NCI-H1092 treated with DMSO at 0.1 percent for 48 hours (cell line): Measurements from ENCODE around the gene CCDC117.
"Not testable (repeated sequence)": the region's sequence is repeated elsewhere in the genome, so short reads cannot be mapped to it uniquely, and the experiment has no call there.

Source experiments
- DNase-seq: peaks from one replicate; lab custom pipeline; 2025; lab: John Stamatoyannopoulos, UW

Gene CCDC117

GRCh38 chr22:28772633-28773460 lies at the start of gene CCDC117:
TSS of gene CCDC117 (plus strand) at chr22:28772695. CDS start at chr22:28772850, 155 bp downstream.
- DNase-seq = peak; percentile 92

GRCh38 chr22:28728002-28728401 lies 44.5 kb upstream of the CCDC117 start:
- no peak for DNase-seq

- no peak for DNase-seq
Observed at GRCh38 chr22:28728621-28729313, 43.7 kb upstream of the CCDC117 start.

GRCh38 chr22:28730179-28730578 lies 42.3 kb upstream of the CCDC117 start:
- DNase-seq = no peak

- no peak for DNase-seq
Observed at GRCh38 chr22:28734393-28734792, 38.1 kb upstream of the CCDC117 start.

- no peak for DNase-seq
Observed at GRCh38 chr22:28736301-28737155, 36.0 kb upstream of the CCDC117 start.

GRCh38 chr22:28737701-28738100 lies 34.8 kb upstream of the CCDC117 start:
- DNase-seq = no peak

GRCh38 chr22:28738876-28739275 lies 33.6 kb upstream of the CCDC117 start:
- DNase-seq = not testable (repeated sequence)

- DNase-seq = no peak
Observed at GRCh38 chr22:28741200-28741784, 31.2 kb upstream of the CCDC117 start.

- DNase-seq = peak; percentile 98
Observed at GRCh38 chr22:28741785-28742561, 30.5 kb upstream of the CCDC117 start, which contains the start of the genes CHEK2 and HSCB. TSS of gene CHEK2 (minus strand) at chr22:28741820. CDS start at chr22:28734721, 7,099 bp downstream. TSS of gene HSCB (plus strand) at chr22:28742039. CDS start at chr22:28742096, 57 bp downstream.

- no peak for DNase-seq
Observed at GRCh38 chr22:28742562-28742962, 29.9 kb upstream of the CCDC117 start.

- no peak for DNase-seq
Observed at GRCh38 chr22:28743852-28744251, 28.6 kb upstream of the CCDC117 start.

- DNase-seq = no peak
Observed at GRCh38 chr22:28750471-28750881, 22.0 kb upstream of the CCDC117 start.

- not testable (repeated sequence) for DNase-seq
Observed at GRCh38 chr22:28754512-28754911, 18.0 kb upstream of the CCDC117 start.

GRCh38 chr22:28759861-28760560 lies 12.5 kb upstream of the CCDC117 start:
- no peak for DNase-seq

- DNase-seq = no peak
Observed at GRCh38 chr22:28761449-28761755, 11.1 kb upstream of the CCDC117 start.

GRCh38 chr22:28762000-28762399 lies 10.5 kb upstream of the CCDC117 start:
- not testable (repeated sequence) for DNase-seq

- no peak for DNase-seq
Observed at GRCh38 chr22:28766628-28767027, 5.9 kb upstream of the CCDC117 start.

- no peak for DNase-seq
Observed at GRCh38 chr22:28768701-28769393, 3.6 kb upstream of the CCDC117 start.
